Loucy (cell line): ENCODE measurements around the gene TTLL1.

Experiments
- CTCF ChIP-seq: fragments of 200-600 bp; sonication (generic); conservative IDR thresholded peaks from 2 replicates; pipeline ENCODE4 v1.5.1; 2014; ENCODE audit warnings: mild to moderate bottlenecking, antibody characterized with exemption, low read length
- EZH2phosphoT487 ChIP-seq: fragments of 200-600 bp; IDR thresholded peaks from 2 replicates; pipeline ENCODE4 v1.6.1; 2018; ENCODE audit warnings: antibody characterized with exemption, mild to moderate bottlenecking, moderate library complexity, borderline replicate concordance

DNA sequence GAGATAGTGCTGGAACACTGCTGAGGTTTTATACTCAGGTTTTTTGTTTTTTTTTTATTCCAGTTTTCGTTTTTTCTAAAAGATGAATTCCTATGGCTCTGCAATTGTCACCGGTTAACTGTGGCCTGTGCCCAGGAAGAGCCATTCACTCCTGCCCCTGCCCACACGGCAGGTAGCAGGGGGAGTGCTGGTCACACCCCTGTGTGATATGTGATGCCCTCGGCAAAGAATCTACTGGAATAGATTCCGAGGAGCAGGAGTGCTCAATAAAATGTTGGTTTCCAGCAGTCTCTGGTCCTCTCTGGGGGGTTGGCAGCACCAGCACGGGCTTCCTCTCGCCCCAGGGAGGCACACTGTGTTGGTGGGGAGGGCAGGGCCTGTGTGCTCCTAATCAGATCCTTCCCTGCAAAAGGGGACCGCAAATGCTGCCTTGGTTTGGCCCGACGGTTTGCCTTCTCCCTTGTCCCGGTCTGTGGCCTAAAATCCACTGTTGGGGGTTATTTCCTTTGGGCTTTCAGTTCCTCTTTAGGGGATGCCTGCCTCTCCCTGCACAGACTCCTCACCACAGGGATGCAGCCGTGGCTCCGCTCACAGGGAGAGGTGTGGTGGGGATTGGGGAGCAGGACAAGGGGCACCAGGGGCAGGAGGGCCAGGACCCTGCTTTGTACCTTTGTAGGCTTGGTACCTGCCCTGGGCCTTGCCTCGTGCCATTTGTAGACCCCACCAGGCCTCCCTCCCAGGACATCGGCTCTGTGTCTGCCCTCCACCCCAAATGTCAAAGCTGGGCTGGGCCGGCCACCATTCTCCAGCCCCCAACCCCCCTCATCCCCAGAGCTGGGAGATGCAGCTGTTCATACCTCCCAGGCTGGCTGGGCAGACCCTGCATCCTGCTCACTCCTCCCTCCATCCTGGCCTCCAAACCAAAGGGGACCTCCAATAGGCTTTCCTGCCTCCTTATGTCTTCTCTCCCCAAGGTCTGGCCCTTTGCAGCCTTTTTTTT, 40.5 kb upstream of the TTLL1 start:
- TF ChIP-seq CTCF = no peak
- no peak for TF ChIP-seq EZH2phosphoT487
